H9 (cell line): ENCODE data around the gene TPSB2. TPM values are rescaled to one million over a fixed set of nuclear protein-coding genes. Genes with fewer than 3 reads are reported as not detected.
"Not testable (repeated sequence)": the region's sequence is repeated elsewhere in the genome, so short reads cannot be mapped to it uniquely, and the experiment has no call there.

Source experiments
- DNase-seq: peaks from one replicate; pipeline ENCODE4 v3.0.0-alpha.2; 2017
- H2AFZ ChIP-seq: one replicate; pipeline ENCODE4 v1.6.1; 2013; ENCODE audit warnings: mild to moderate bottlenecking, low read length, control low read depth, moderate library complexity
- H2AK5ac ChIP-seq: 2 replicates; pipeline ENCODE4 v1.6.1; 2013; ENCODE audit warnings: low read length, control low read depth, mixed read lengths; ENCODE audit not compliant: insufficient read length
- H2BK120ac ChIP-seq: one replicate; pipeline ENCODE4 v1.6.1; 2013; ENCODE audit warnings: low read depth, mild to moderate bottlenecking, low read length, control low read depth, inconsistent platforms; ENCODE audit not compliant: poor library complexity, severe bottlenecking
- H2BK12ac ChIP-seq: 2 replicates; pipeline ENCODE4 v1.6.1; 2013; ENCODE audit warnings: low read length, control low read depth, mixed read lengths, low read depth; ENCODE audit not compliant: insufficient read length
- H2BK15ac ChIP-seq: 2 replicates; pipeline ENCODE4 v1.6.1; 2013; ENCODE audit warnings: low read depth, low read length, control low read depth
- H2BK20ac ChIP-seq: one replicate; pipeline ENCODE4 v1.6.1; 2013; ENCODE audit warnings: low read depth, mild to moderate bottlenecking, low read length, control low read depth, inconsistent platforms; ENCODE audit not compliant: poor library complexity, severe bottlenecking
- H2BK5ac ChIP-seq: 2 replicates; pipeline ENCODE4 v1.6.1; 2013; ENCODE audit warnings: low read length, control low read depth, mixed read lengths; ENCODE audit not compliant: insufficient read length
- H3K14ac ChIP-seq: 2 replicates; pipeline ENCODE4 v1.6.1; 2013; ENCODE audit warnings: low read length, control low read depth; ENCODE audit not compliant: insufficient read depth
- H3K18ac ChIP-seq: 2 replicates; pipeline ENCODE4 v1.6.1; 2013; ENCODE audit warnings: low read depth, mild to moderate bottlenecking, mixed read lengths, low read length, control low read depth; ENCODE audit not compliant: insufficient read length
- H3K23ac ChIP-seq: 2 replicates; pipeline ENCODE4 v1.6.1; 2013; ENCODE audit warnings: low read length, control low read depth, mixed read lengths, low read depth; ENCODE audit not compliant: insufficient read length
- H3K23me2 ChIP-seq: 2 replicates; pipeline ENCODE4 v1.6.1; 2013; ENCODE audit warnings: low read depth, mild to moderate bottlenecking, mixed read lengths, low read length, control low read depth; ENCODE audit not compliant: insufficient read length, poor library complexity, severe bottlenecking
- H3K27ac ChIP-seq: 2 replicates; pipeline ENCODE4 v1.5.1; 2013; ENCODE audit warnings: low read length, control low read depth, mixed read lengths, low read depth; ENCODE audit not compliant: insufficient read length
- H3K27me3 ChIP-seq: 2 replicates; pipeline ENCODE4 v1.6.1; 2013; ENCODE audit warnings: low read length, control low read depth, inconsistent platforms; ENCODE audit not compliant: insufficient read depth
- H3K4ac ChIP-seq: 2 replicates; pipeline ENCODE4 v1.6.1; 2013; ENCODE audit warnings: low read depth, mild to moderate bottlenecking, control low read depth, inconsistent platforms, low read length, moderate library complexity
- H3K4me1 ChIP-seq: 2 replicates; pipeline ENCODE4 v1.6.1; 2013; ENCODE audit warnings: low read length, control low read depth, inconsistent platforms; ENCODE audit not compliant: insufficient read depth
- H3K4me2 ChIP-seq: 2 replicates; pipeline ENCODE4 v1.6.1; 2013; ENCODE audit warnings: low read length, control low read depth, mixed read lengths; ENCODE audit not compliant: insufficient read length, insufficient read depth
- H3K56ac ChIP-seq: 2 replicates; pipeline ENCODE4 v1.6.1; 2013; ENCODE audit warnings: low read depth, mild to moderate bottlenecking, mixed read lengths, low read length, control low read depth; ENCODE audit not compliant: insufficient read length
- H3K79me1 ChIP-seq: 2 replicates; pipeline ENCODE4 v1.6.1; 2013; ENCODE audit warnings: low read depth, mild to moderate bottlenecking, moderate library complexity, low read length, control low read depth, inconsistent platforms; ENCODE audit not compliant: insufficient read depth, poor library complexity, severe bottlenecking
- H3K79me2 ChIP-seq: 2 replicates; pipeline ENCODE4 v1.6.1; 2013; ENCODE audit warnings: low read length, control low read depth, inconsistent platforms; ENCODE audit not compliant: insufficient read depth
- H3K9ac ChIP-seq: 2 replicates; pipeline ENCODE4 v1.6.1; 2013; ENCODE audit warnings: low read length, control low read depth, mixed read lengths; ENCODE audit not compliant: insufficient read length; ENCODE audit errors: extremely low read depth
- H3K9me3 ChIP-seq: one replicate; pipeline ENCODE4 v1.6.1; 2013; ENCODE audit warnings: low read depth, low read length, inconsistent platforms; ENCODE audit not compliant: control insufficient read depth
- H3T11ph ChIP-seq: one replicate; pipeline ENCODE4 v1.6.1; 2013; ENCODE audit warnings: mild to moderate bottlenecking, low read length, control low read depth, inconsistent platforms
- H4K20me1 ChIP-seq: one replicate; pipeline ENCODE4 v1.6.1; 2013; ENCODE audit not compliant: control insufficient read depth, insufficient read length, insufficient read depth
- H4K5ac ChIP-seq: 2 replicates; pipeline ENCODE4 v1.6.1; 2013; ENCODE audit warnings: low read depth, mild to moderate bottlenecking, mixed read lengths, low read length, control low read depth; ENCODE audit not compliant: insufficient read length
- H4K8ac ChIP-seq: replicated peaks from 2 replicates; pipeline ENCODE4 v1.6.1; 2013; ENCODE audit warnings: low read length, control low read depth, mixed read lengths, low read depth; ENCODE audit not compliant: insufficient read length
- H4K91ac ChIP-seq: 2 replicates; pipeline ENCODE4 v1.6.1; 2013; ENCODE audit warnings: low read depth, mild to moderate bottlenecking, moderate library complexity, mixed read lengths, low read length, control low read depth; ENCODE audit not compliant: insufficient read length
- H3K27ac Mint-ChIP-seq, 3 experiments: 2 replicates in 2 of 3; 3 replicates in 1 of 3; pipeline ENCODE4 v1.8.0; 2020 to 2021; ENCODE audit warnings: mixed read lengths in 3 of 3, mild to moderate bottlenecking in 1 of 3, moderate library complexity in 1 of 3
- H3K27me3 Mint-ChIP-seq: 2 replicates; pipeline ENCODE4 v1.8.0; 2021; ENCODE audit warnings: low read depth, mild to moderate bottlenecking, moderate library complexity, mixed read lengths
- H3K36me3 Mint-ChIP-seq, 3 experiments: 2 replicates in 2 of 3; 3 replicates in 1 of 3; pipeline ENCODE4 v1.8.0; 2020 to 2021; ENCODE audit warnings: low read depth in 3 of 3, mixed read lengths in 3 of 3; ENCODE audit not compliant: insufficient read depth in 1 of 3
- H3K4me1 Mint-ChIP-seq, 2 experiments: 2 replicates each; pipeline ENCODE4 v1.8.0; 2020; ENCODE audit warnings: mixed read lengths in 2 of 2
- H3K4me3 Mint-ChIP-seq, 2 experiments: 2 replicates in 1 of 2; 3 replicates in 1 of 2; pipeline ENCODE4 v1.8.0; 2020 to 2021; ENCODE audit warnings: mild to moderate bottlenecking in 2 of 2, mixed read lengths in 2 of 2, moderate library complexity in 1 of 2
- H3K9me3 Mint-ChIP-seq, 2 experiments: 2 replicates in 1 of 2; 3 replicates in 1 of 2; pipeline ENCODE4 v1.8.0; 2020; ENCODE audit warnings: mild to moderate bottlenecking in 2 of 2, mixed read lengths in 2 of 2, moderate library complexity in 1 of 2
- WGBS: extraction: QIAGEN DNeasy Blood & Tissue Kit; methylation state at CpG from one replicate; pipeline ENCODE4 v1.1.7; 2013; ENCODE audit warnings: missing lambda C conversion rate, low lambda C conversion rate, mixed read lengths; ENCODE audit not compliant: insufficient read length; ENCODE audit errors: extremely low coverage; 5-methylcytosine and 5-hydroxymethylcytosine counted together
- total RNA-seq: library from RNA; stranded (reverse); gene quantifications from 2 replicates; pipeline ENCODE4 v1.2.1, GENCODE V29; 2021

The TPSB2 gene
- total RNA-seq, 1 experiment from 2014 or later: not detected

DNA sequence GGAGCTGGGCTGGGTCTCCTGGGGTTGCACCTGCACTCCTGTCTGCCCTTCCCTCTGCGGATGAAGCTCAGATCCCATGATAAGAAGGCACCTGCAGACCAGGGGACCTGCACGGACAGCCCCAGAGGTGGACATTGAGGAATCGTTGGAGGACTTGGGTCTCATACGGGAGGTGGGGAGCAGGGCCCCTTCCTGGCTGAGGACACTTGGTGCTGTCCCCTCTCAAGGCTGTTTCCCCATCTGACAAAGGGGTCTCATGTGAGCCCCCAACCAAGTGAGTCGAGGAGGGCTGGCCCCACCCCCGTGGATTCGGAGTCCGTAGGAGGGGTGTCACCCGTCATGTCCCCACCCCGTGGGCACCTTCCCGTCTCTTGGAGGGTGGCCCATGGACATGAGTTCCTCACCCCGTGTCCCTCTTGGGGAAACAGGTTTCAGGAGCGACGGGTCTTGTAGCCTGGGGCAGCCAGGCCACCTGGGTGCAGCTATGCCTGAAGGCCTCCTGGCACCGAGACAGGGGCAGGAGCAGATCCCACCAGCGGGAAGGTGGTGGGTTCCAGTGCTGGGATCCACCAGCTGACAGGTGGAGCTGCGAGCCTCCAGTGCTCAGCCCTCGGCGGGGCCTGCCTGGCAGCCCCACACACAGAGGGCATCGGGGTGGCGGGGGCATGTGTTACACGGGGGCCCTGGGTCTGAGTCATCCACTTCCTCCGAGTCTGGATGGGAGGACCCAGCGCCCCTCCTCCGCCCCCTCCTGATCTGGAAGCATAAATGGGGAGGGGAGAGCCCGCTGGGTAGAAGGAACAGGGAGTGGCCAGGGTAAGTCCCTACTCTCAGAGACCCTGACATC, 25.5 kb upstream of the TPSB2 start, which contains the start of gene TPSD1:
TSS of gene TPSD1 (plus strand) at position 794 of the 847 bp plus-strand sequence. CDS start 212 bp downstream, outside the sequence.
- H3K4me2 ChIP-seq, H4K20me1 ChIP-seq, H3K36me3 Mint-ChIP-seq, H2BK15ac ChIP-seq, H3K56ac ChIP-seq, H4K91ac ChIP-seq, H3K27me3 ChIP-seq, H3K4me1 ChIP-seq, H3K79me2 ChIP-seq, H3K4ac ChIP-seq, H2AFZ ChIP-seq, H3K23ac ChIP-seq, H2BK120ac ChIP-seq, DNase-seq, H3T11ph ChIP-seq, H4K8ac ChIP-seq, H3K14ac ChIP-seq, H2AK5ac ChIP-seq, H3K79me1 ChIP-seq, H2BK5ac ChIP-seq, H3K9me3 ChIP-seq, H3K18ac ChIP-seq, H2BK20ac ChIP-seq, H3K9ac ChIP-seq, H2BK12ac ChIP-seq, H3K27ac Mint-ChIP-seq, H4K5ac ChIP-seq, H3K4me3 Mint-ChIP-seq, H3K23me2 ChIP-seq, H3K4me1 Mint-ChIP-seq, H3K9me3 Mint-ChIP-seq, H3K27ac ChIP-seq: not testable (repeated sequence)
- peaks cover 29% of the 10 kb centered on the region for H3K27me3 Mint-ChIP-seq
- WGBS: no CpG with 5 or more reads among the region's 26 CpGs

DNA sequence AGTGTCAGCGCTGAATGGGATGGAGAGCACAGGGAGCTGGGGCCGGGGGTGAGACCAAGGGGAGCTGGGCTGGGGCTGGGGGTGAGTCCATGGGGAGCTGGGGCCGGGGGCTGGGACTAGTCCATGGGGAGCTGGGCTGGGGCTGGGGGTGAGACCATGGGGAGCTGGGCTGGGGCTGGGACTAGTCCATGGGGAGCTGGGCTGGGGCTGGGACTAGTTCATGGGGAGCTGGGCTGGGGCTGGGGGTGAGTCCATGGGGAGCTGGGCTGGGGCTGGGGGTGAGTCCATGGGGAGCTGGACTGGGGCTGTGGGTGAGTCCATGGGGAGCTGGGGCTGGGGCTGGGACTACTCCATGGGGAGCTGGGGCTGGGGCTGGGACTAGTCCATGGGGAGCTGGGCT, 24.8 kb upstream of the TPSB2 start:
- H3K27me3 Mint-ChIP-seq: peaks cover 29% of the 10 kb centered on the region
- H3K9me3 Mint-ChIP-seq, H2AK5ac ChIP-seq, H3K18ac ChIP-seq, H3K4me2 ChIP-seq, H3K9me3 ChIP-seq, H3K4me1 ChIP-seq, H3K36me3 Mint-ChIP-seq, H2AFZ ChIP-seq, H4K8ac ChIP-seq, H3K4ac ChIP-seq, DNase-seq, H4K5ac ChIP-seq, H3K56ac ChIP-seq, H3K9ac ChIP-seq, H3K27me3 ChIP-seq, H3K23me2 ChIP-seq, H3K4me3 Mint-ChIP-seq, H4K20me1 ChIP-seq, H3K27ac ChIP-seq, H3T11ph ChIP-seq, H3K4me1 Mint-ChIP-seq, H4K91ac ChIP-seq, H2BK5ac ChIP-seq, H2BK15ac ChIP-seq, H2BK12ac ChIP-seq, H3K23ac ChIP-seq, H3K14ac ChIP-seq, H3K79me2 ChIP-seq, H3K27ac Mint-ChIP-seq, H3K79me1 ChIP-seq, H2BK20ac ChIP-seq, H2BK120ac ChIP-seq: not testable (repeated sequence)
- WGBS: no CpG with 5 or more reads among the region's 3 CpGs
